ENCODE measurements around the gene ARHGEF11. TPM values are rescaled to one million over a fixed set of nuclear protein-coding genes. Genes with fewer than 3 reads are reported as not detected.

The ARHGEF11 gene
- total RNA-seq, 1 experiment from 2014 or later: 41.1 TPM

DNA sequence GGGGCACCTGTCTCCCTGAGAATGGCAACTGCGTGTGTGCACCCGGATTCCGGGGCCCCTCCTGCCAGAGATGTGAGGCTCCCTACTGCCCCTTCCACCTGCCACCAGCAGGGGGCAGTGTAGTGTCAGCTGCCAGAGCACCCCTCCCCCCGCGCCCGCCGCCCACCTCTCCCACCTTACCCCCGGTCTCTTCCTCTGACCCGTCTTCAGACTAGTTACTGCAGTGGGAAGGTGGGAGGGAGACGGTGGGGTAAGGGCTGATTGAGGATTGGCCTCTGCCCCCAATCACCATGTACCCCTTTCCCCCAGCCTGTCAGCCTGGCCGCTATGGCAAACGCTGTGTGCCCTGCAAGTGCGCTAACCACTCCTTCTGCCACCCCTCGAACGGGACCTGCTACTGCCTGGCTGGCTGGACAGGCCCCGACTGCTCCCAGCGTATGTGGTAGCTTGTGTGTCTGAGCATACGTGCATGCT lies 135.2 kb downstream of the ARHGEF11 start:
- no peak overlapping the region for H3K9ac ChIP-seq (ENCODE audit: extremely low read depth, insufficient read length, low read length)
- TF ChIP-seq, protein P1, sequence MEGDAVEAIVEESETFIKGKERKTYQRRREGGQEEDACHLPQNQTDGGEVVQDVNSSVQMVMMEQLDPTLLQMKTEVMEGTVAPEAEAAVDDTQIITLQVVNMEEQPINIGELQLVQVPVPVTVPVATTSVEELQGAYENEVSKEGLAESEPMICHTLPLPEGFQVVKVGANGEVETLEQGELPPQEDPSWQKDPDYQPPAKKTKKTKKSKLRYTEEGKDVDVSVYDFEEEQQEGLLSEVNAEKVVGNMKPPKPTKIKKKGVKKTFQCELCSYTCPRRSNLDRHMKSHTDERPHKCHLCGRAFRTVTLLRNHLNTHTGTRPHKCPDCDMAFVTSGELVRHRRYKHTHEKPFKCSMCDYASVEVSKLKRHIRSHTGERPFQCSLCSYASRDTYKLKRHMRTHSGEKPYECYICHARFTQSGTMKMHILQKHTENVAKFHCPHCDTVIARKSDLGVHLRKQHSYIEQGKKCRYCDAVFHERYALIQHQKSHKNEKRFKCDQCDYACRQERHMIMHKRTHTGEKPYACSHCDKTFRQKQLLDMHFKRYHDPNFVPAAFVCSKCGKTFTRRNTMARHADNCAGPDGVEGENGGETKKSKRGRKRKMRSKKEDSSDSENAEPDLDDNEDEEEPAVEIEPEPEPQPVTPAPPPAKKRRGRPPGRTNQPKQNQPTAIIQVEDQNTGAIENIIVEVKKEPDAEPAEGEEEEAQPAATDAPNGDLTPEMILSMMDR (conservative IDR thresholded peaks at IDR 0.05): peak; percentile 97
- no peak overlapping the region for H4K91ac ChIP-seq (ENCODE audit: insufficient read length, low read depth, low read length)
- no peak overlapping the region for H3K23ac ChIP-seq (ENCODE audit: insufficient read length, low read depth, low read length)
- no peaks in the 10 kb centered on the region for H3K23me2 ChIP-seq (ENCODE audit: insufficient read length, low read depth, low read length, poor library complexity, severe bottlenecking)
- no peak overlapping the region for H3K27ac ChIP-seq (ENCODE audit: insufficient read length, low read depth, low read length)
- H2BK5ac ChIP-seq (ENCODE audit: insufficient read length, low read length): no peak overlapping the region
- H3K79me1 ChIP-seq (ENCODE audit: insufficient read depth, low read depth, low read length, poor library complexity, severe bottlenecking): no peaks in the 10 kb centered on the region
- no peaks in the 10 kb centered on the region for H3K9me3 ChIP-seq (ENCODE audit: control insufficient read depth, low read depth, low read length)
- H3K56ac ChIP-seq (ENCODE audit: insufficient read length, low read depth, low read length): no peak overlapping the region
- Mint-ChIP-seq H3K4me1 (peaks cover 8 to 24% of the 10 kb centered on the region in 2 experiments), H3K9me3 (no peaks in the 10 kb centered on the region; a peak in 1 of 5 replicates), H3K36me3 (ENCODE audit: insufficient read depth in 1 of 3, low read depth in 3 of 3) (no peaks in the 10 kb centered on the region), H3K27ac (no peak overlapping the region), H3K4me3 (peak overlapping the region; percentile 36 to 74), H3K27me3 (ENCODE audit: low read depth) (peaks cover 32% of the 10 kb centered on the region)
- no peaks in the 10 kb centered on the region for H3K4me1 ChIP-seq (ENCODE audit: insufficient read depth, low read length)
- no peak overlapping the region for H4K8ac ChIP-seq (replicated peaks; ENCODE audit: insufficient read length, low read depth, low read length)
- no peak overlapping the region for H3K4ac ChIP-seq (ENCODE audit: low read depth, low read length)
- H3T11ph ChIP-seq (ENCODE audit: low read length): no peak overlapping the region
- H2AFZ ChIP-seq (ENCODE audit: low read length): no peak overlapping the region
- H2AK5ac ChIP-seq (ENCODE audit: insufficient read length, low read length): no peak overlapping the region
- H3K79me2 ChIP-seq (ENCODE audit: insufficient read depth, low read length): no peaks in the 10 kb centered on the region
- H3K4me2 ChIP-seq (ENCODE audit: insufficient read depth, insufficient read length, low read length): peak overlapping the region; percentile 58
- DNase-seq: peak; percentile 81
- H2BK120ac ChIP-seq (ENCODE audit: low read depth, low read length, poor library complexity, severe bottlenecking): no peak overlapping the region
- no peak overlapping the region for H2BK15ac ChIP-seq (ENCODE audit: low read depth, low read length)
- no peak overlapping the region for H2BK20ac ChIP-seq (ENCODE audit: low read depth, low read length, poor library complexity, severe bottlenecking)
- no peak overlapping the region for H3K18ac ChIP-seq (ENCODE audit: insufficient read length, low read depth, low read length)
- H3K27me3 ChIP-seq (ENCODE audit: insufficient read depth, low read length): no peaks in the 10 kb centered on the region
- no peak overlapping the region for H4K5ac ChIP-seq (ENCODE audit: insufficient read length, low read depth, low read length)
- no CpG with 5 or more reads among the region's 18 CpGs for WGBS (ENCODE audit: extremely low coverage, insufficient read length, low lambda C conversion rate)
- no peaks in the 10 kb centered on the region for H4K20me1 ChIP-seq (ENCODE audit: control insufficient read depth, insufficient read depth, insufficient read length)
- no peak overlapping the region for H2BK12ac ChIP-seq (ENCODE audit: insufficient read length, low read depth, low read length)
- H3K14ac ChIP-seq (ENCODE audit: insufficient read depth, low read length): no peak overlapping the region

Measured in H9 (cell line).